ENCODE data around the gene AACS. TPM values are rescaled to one million over a fixed set of nuclear protein-coding genes. Genes with fewer than 3 reads are reported as not detected.

The AACS gene, protein sequence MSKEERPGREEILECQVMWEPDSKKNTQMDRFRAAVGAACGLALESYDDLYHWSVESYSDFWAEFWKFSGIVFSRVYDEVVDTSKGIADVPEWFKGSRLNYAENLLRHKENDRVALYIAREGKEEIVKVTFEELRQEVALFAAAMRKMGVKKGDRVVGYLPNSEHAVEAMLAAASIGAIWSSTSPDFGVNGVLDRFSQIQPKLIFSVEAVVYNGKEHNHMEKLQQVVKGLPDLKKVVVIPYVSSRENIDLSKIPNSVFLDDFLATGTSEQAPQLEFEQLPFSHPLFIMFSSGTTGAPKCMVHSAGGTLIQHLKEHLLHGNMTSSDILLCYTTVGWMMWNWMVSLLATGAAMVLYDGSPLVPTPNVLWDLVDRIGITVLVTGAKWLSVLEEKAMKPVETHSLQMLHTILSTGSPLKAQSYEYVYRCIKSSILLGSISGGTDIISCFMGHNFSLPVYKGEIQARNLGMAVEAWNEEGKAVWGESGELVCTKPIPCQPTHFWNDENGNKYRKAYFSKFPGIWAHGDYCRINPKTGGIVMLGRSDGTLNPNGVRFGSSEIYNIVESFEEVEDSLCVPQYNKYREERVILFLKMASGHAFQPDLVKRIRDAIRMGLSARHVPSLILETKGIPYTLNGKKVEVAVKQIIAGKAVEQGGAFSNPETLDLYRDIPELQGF
- total RNA-seq, result 10 to 100 TPM; 14.6 to 20.4 (median 18.1) TPM
- total RNA-seq (2013), result 11.0 TPM

DNA sequence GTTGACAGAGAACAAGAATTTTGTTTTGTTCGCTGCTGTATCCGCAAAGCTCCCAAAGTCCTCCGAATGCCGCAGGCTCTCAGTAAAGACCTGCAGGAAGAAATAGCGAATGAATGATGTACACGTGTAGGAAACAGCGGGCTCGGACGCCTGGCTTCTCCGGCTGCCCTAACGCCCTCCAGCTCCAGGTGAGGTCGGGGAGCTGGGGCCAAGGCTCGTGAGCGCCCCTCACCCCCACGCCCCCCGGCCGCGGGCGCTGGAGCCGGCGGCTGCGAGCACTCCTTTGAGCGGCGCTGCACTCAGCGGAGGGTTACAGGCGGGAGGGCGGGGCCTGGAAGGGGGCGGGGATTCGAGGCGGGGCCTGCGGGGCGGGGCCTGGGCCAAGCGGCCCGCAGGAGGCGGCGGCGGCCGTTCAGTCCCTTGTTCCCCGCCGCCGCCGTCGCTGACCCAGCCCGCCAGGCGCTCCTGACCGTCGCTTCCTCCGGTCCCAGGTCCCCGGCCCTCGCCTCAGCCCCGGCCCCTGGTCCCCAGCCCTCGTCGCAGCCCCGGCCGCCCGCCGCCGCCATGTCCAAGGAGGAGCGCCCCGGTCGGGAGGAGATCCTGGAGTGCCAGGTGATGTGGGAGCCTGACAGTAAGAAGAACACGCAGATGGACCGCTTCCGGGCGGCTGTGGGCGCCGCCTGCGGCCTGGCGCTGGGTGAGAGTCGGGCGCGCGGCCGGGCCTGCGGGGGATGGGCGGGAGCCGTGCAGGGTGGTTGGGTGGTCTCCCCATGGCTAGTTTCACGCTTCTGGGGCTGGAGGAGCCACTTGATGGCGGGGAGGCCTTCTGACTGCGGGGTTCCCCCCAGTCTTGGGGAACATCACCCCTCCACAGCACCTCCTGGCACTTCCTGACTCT is at the start of gene AACS:
Gene AACS (plus strand): TSS at position 415 of the 898 bp plus-strand sequence. CDS start 150 bp downstream, at position 565.
- WGBS (ENCODE audit: insufficient coverage), result under 1% methylated on average over 80 of the region's 80 CpGs
- peak within 1 kb of the TSS in 1 of 2 donors; percentile 78 for H3K27ac Mint-ChIP-seq
- peak within 1 kb of the TSS; percentile 89 for H3K4me3 Mint-ChIP-seq
- ATAC-seq (peak; percentile 98), DNase-seq (peak; percentile 64 to 86)
- peaks cover 0 to 7% of the 10 kb centered on the region in 2 donors for H3K27me3 Mint-ChIP-seq (ENCODE audit: low read depth in 2 of 2)
- H3K4me1 ChIP-seq (ENCODE audit: control insufficient read depth, insufficient read depth, low read length), result peaks cover 12% of the 10 kb centered on the region
- intact Hi-C loops (cut with micrococcal nuclease), result loop anchor here (1.0 to 2.0 kb wide), 2 partner anchors 16 to 72 kb away; partner anchors contain the start of gene BRI3BP
- no peaks in the 10 kb centered on the region for H3K9me3 ChIP-seq (ENCODE audit: control insufficient read depth, insufficient read depth, low read length)
- no peaks in the 10 kb centered on the region for H3K36me3 ChIP-seq (ENCODE audit: control insufficient read depth, insufficient read depth, low read length)
- H3K4me1 Mint-ChIP-seq, result peaks cover 8 to 23% of the 10 kb centered on the region in 2 donors
- H3K9me3 Mint-ChIP-seq, result no peaks in the 10 kb centered on the region
- H3K27me3 ChIP-seq (ENCODE audit: control insufficient read depth, insufficient read depth, low read length), result no peaks in the 10 kb centered on the region
- TF ChIP-seq, protein P1, sequence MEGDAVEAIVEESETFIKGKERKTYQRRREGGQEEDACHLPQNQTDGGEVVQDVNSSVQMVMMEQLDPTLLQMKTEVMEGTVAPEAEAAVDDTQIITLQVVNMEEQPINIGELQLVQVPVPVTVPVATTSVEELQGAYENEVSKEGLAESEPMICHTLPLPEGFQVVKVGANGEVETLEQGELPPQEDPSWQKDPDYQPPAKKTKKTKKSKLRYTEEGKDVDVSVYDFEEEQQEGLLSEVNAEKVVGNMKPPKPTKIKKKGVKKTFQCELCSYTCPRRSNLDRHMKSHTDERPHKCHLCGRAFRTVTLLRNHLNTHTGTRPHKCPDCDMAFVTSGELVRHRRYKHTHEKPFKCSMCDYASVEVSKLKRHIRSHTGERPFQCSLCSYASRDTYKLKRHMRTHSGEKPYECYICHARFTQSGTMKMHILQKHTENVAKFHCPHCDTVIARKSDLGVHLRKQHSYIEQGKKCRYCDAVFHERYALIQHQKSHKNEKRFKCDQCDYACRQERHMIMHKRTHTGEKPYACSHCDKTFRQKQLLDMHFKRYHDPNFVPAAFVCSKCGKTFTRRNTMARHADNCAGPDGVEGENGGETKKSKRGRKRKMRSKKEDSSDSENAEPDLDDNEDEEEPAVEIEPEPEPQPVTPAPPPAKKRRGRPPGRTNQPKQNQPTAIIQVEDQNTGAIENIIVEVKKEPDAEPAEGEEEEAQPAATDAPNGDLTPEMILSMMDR (IDR thresholded peaks at IDR 0.05), result no peak
- H3K4me3 ChIP-seq (ENCODE audit: low read length), result peak within 1 kb of the TSS; percentile 55
- no peaks in the 10 kb centered on the region for H3K36me3 Mint-ChIP-seq
- H3K27ac ChIP-seq (ENCODE audit: low read length), result no peak within 1 kb of the TSS

DNA sequence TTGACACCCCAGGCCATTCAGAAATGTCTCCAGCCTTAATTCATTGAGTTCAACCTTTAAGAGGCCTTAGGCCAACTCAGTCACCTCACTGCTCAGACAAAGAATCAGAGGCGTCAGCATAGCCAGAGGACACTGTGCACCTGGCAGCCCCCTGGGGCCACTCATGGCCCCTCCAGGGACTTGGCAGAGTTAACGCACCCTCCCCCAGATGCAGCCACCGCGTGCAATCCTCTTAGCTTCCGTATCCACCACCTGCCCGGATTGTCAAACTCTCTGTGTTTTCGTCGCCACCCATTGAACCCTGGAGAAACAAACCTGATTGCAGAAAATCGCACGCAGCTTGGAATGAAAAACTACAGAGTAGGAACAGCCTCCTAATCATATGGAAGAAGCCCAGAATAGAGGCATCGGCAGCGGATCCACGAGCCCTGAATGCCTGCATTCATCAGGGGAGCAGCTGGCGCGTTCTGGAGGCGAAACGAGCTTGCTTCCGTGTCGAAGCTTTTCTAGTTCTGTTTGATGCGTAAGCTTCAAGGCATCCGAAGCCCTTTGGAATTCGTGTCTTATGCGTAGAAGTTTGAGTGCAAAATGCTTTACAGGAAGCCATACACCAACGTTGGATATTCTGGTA is 49.4 kb upstream of the AACS start:
- Histone ChIP-seq H3K27me3 (ENCODE audit: control insufficient read depth, insufficient read depth, low read length) (no peaks in the 10 kb centered on the region), H3K36me3 (ENCODE audit: control insufficient read depth, insufficient read depth, low read length) (peaks cover 3% of the 10 kb centered on the region), H3K4me3 (ENCODE audit: low read length) (no peak overlapping the region), H3K27ac (ENCODE audit: low read length) (no peak overlapping the region), H3K9me3 (ENCODE audit: control insufficient read depth, insufficient read depth, low read length) (no peaks in the 10 kb centered on the region), H3K4me1 (ENCODE audit: control insufficient read depth, insufficient read depth, low read length) (no peaks in the 10 kb centered on the region)
- Mint-ChIP-seq H3K4me3 (no peak overlapping the region), H3K27ac (no peak overlapping the region), H3K9me3 (no peaks in the 10 kb centered on the region), H3K36me3 (no peaks in the 10 kb centered on the region), H3K27me3 (ENCODE audit: low read depth in 2 of 2) (no peaks in the 10 kb centered on the region), H3K4me1 (no peaks in the 10 kb centered on the region)
- ATAC-seq, result no peak
- 94% methylated on average over 24 of the region's 24 CpGs for WGBS (ENCODE audit: insufficient coverage)
- TF ChIP-seq, protein P1 (IDR thresholded peaks at IDR 0.05), result no peak
- no peak for DNase-seq
- intact Hi-C loops (cut with micrococcal nuclease), result no loop called here

DNA sequence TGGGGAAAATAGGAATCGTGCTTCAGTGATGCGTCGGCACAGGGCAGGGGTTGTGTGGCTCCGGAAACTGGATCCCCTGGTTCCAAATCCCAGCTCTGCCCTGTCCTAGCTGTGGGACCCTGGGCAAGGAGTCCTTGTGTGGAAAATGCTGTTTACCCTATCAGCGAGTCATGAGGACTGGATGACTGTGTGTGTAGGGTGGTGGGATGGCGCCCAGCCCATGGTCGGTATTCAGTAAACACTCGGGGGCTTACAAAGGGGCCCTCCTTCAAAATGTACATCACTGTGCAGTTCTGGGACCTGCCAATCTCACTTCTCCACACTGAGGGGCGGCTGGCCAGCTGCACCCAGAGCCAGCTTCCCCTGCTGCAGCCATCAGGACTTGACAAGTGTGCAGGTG is 47.4 kb upstream of the AACS start:
- no peaks in the 10 kb centered on the region for H3K27me3 Mint-ChIP-seq (ENCODE audit: low read depth in 2 of 2)
- no peaks in the 10 kb centered on the region for H3K4me1 ChIP-seq (ENCODE audit: control insufficient read depth, insufficient read depth, low read length)
- H3K27ac ChIP-seq (ENCODE audit: low read length), result no peak overlapping the region
- H3K9me3 Mint-ChIP-seq, result no peaks in the 10 kb centered on the region
- H3K4me3 ChIP-seq (ENCODE audit: low read length), result no peak overlapping the region
- no peak overlapping the region for H3K4me3 Mint-ChIP-seq
- no peaks in the 10 kb centered on the region for H3K4me1 Mint-ChIP-seq
- no peaks in the 10 kb centered on the region for H3K9me3 ChIP-seq (ENCODE audit: control insufficient read depth, insufficient read depth, low read length)
- no peaks in the 10 kb centered on the region for H3K27me3 ChIP-seq (ENCODE audit: control insufficient read depth, insufficient read depth, low read length)
- no peaks in the 10 kb centered on the region for H3K36me3 Mint-ChIP-seq
- DNase-seq, result no peak
- ATAC-seq, result no peak
- TF ChIP-seq, protein P1 (IDR thresholded peaks at IDR 0.05), result no peak
- 98% methylated on average over 9 of the region's 9 CpGs for WGBS (ENCODE audit: insufficient coverage)
- H3K36me3 ChIP-seq (ENCODE audit: control insufficient read depth, insufficient read depth, low read length), result peaks cover 3% of the 10 kb centered on the region
- no peak overlapping the region for H3K27ac Mint-ChIP-seq
- intact Hi-C loops (cut with micrococcal nuclease), result no loop called here

Measured in natural killer cell (primary cell).